ENCODE data around the gene APEX2.
"Not testable (repeated sequence)": the region's sequence is repeated elsewhere in the genome, so short reads cannot be mapped to it uniquely, and the experiment has no call there.

The APEX2 gene

GRCh38 chrX:55041514-55041913, 41.4 kb downstream of the APEX2 start:
- H3K4me1 ChIP-seq (ENCODE audit: control insufficient read depth, low read length): no peaks in the 10 kb centered on the region
- H3K27ac ChIP-seq (ENCODE audit: low read depth, low read length): no peak overlapping the region
- no peaks in the 10 kb centered on the region for H3K36me3 ChIP-seq (ENCODE audit: control insufficient read depth, low read length)
- H3K79me2 ChIP-seq (ENCODE audit: control insufficient read depth, low read length): no peaks in the 10 kb centered on the region
- H3K4me3 ChIP-seq (ENCODE audit: low read length): no peak overlapping the region
- no peaks in the 10 kb centered on the region for H3K9me3 ChIP-seq (ENCODE audit: control insufficient read depth, insufficient read depth, low read length)
- no peaks in the 10 kb centered on the region for H3K9me2 ChIP-seq (replicated peaks; ENCODE audit: control insufficient read depth, low read length)
- no peaks in the 10 kb centered on the region for H3K27me3 ChIP-seq (ENCODE audit: control insufficient read depth, low read length)
- no peak overlapping the region for H3K4me2 ChIP-seq (ENCODE audit: low read length)
- H3F3A ChIP-seq (ENCODE audit: control insufficient read depth, insufficient read depth): no peaks in the 10 kb centered on the region
- no peaks in the 10 kb centered on the region for H4K20me1 ChIP-seq (ENCODE audit: control insufficient read depth, insufficient read depth, low read depth, low read length)
- TF ChIP-seq EZH2phosphoT487 (IDR thresholded peaks at IDR 0.05; ENCODE audit: borderline replicate concordance, low read length): no peak
- TF ChIP-seq CTCF (IDR thresholded peaks at IDR 0.05; ENCODE audit: low read depth, low read length, poor library complexity, severe bottlenecking): no peak

GRCh38 chrX:55050599-55050998, 50.4 kb downstream of the APEX2 start:
- not testable (repeated sequence) for H3K27me3 ChIP-seq (ENCODE audit: control insufficient read depth, low read length); H3K9me2 ChIP-seq (replicated peaks; ENCODE audit: control insufficient read depth, low read length); H3K36me3 ChIP-seq (ENCODE audit: control insufficient read depth, low read length); H3K4me1 ChIP-seq (ENCODE audit: control insufficient read depth, low read length); H3K4me3 ChIP-seq (ENCODE audit: low read length); H3K27ac ChIP-seq (ENCODE audit: low read depth, low read length); H3F3A ChIP-seq (ENCODE audit: control insufficient read depth, insufficient read depth); H3K4me2 ChIP-seq (ENCODE audit: low read length); H4K20me1 ChIP-seq (ENCODE audit: control insufficient read depth, insufficient read depth, low read depth, low read length); H3K79me2 ChIP-seq (ENCODE audit: control insufficient read depth, low read length); H3K9me3 ChIP-seq (ENCODE audit: control insufficient read depth, insufficient read depth, low read length)

GRCh38 chrX:55056820-55057674, 56.9 kb downstream of the APEX2 start:
- no peak for TF ChIP-seq CTCF (IDR thresholded peaks at IDR 0.05; ENCODE audit: low read depth, low read length, poor library complexity, severe bottlenecking)
- TF ChIP-seq EZH2phosphoT487 (IDR thresholded peaks at IDR 0.05; ENCODE audit: borderline replicate concordance, low read length): no peak
- Histone ChIP-seq H3K79me2 (ENCODE audit: control insufficient read depth, low read length) (no peaks in the 10 kb centered on the region), H3K27me3 (ENCODE audit: control insufficient read depth, low read length) (no peaks in the 10 kb centered on the region), H3K27ac (ENCODE audit: low read depth, low read length) (no peak overlapping the region), H3K9me3 (ENCODE audit: control insufficient read depth, insufficient read depth, low read length) (no peaks in the 10 kb centered on the region), H4K20me1 (ENCODE audit: control insufficient read depth, insufficient read depth, low read depth, low read length) (no peaks in the 10 kb centered on the region), H3K36me3 (ENCODE audit: control insufficient read depth, low read length) (no peaks in the 10 kb centered on the region), H3K4me1 (ENCODE audit: control insufficient read depth, low read length) (peaks cover 5% of the 10 kb centered on the region; the same call in 1 of the 2 replicates), H3K9me2 (replicated peaks; ENCODE audit: control insufficient read depth, low read length) (no peaks in the 10 kb centered on the region), H3F3A (ENCODE audit: control insufficient read depth, insufficient read depth) (no peaks in the 10 kb centered on the region), H3K4me3 (ENCODE audit: low read length) (no peak overlapping the region), H3K4me2 (ENCODE audit: low read length) (peak overlapping the region; percentile 16)

GRCh38 chrX:55057675-55058249, 57.6 kb downstream of the APEX2 start:
- H3K4me2 ChIP-seq (ENCODE audit: low read length): peak overlapping the region; percentile 16
- no peak overlapping the region for H3K27ac ChIP-seq (ENCODE audit: low read depth, low read length)
- peaks cover 5% of the 10 kb centered on the region; the same call in 1 of the 2 replicates for H3K4me1 ChIP-seq (ENCODE audit: control insufficient read depth, low read length)
- H3K9me3 ChIP-seq (ENCODE audit: control insufficient read depth, insufficient read depth, low read length): no peaks in the 10 kb centered on the region
- no peak overlapping the region for H3K4me3 ChIP-seq (ENCODE audit: low read length)
- no peaks in the 10 kb centered on the region for H3F3A ChIP-seq (ENCODE audit: control insufficient read depth, insufficient read depth)
- peak; percentile 59 for TF ChIP-seq CTCF (IDR thresholded peaks at IDR 0.05; ENCODE audit: low read depth, low read length, poor library complexity, severe bottlenecking)
- TF ChIP-seq EZH2phosphoT487 (IDR thresholded peaks at IDR 0.05; ENCODE audit: borderline replicate concordance, low read length): no peak
- H4K20me1 ChIP-seq (ENCODE audit: control insufficient read depth, insufficient read depth, low read depth, low read length): no peaks in the 10 kb centered on the region
- no peaks in the 10 kb centered on the region for H3K9me2 ChIP-seq (replicated peaks; ENCODE audit: control insufficient read depth, low read length)
- no peaks in the 10 kb centered on the region for H3K79me2 ChIP-seq (ENCODE audit: control insufficient read depth, low read length)
- H3K27me3 ChIP-seq (ENCODE audit: control insufficient read depth, low read length): no peaks in the 10 kb centered on the region
- H3K36me3 ChIP-seq (ENCODE audit: control insufficient read depth, low read length): no peaks in the 10 kb centered on the region

All from DOHH2 (cell line).